ENCODE results near the gene CDKN2B. TPM values are rescaled to one million over a fixed set of nuclear protein-coding genes. Genes with fewer than 3 reads are reported as not detected.

CDKN2B gene
- total RNA-seq, 1 experiment from 2014 or later = 9.8 TPM

DNA sequence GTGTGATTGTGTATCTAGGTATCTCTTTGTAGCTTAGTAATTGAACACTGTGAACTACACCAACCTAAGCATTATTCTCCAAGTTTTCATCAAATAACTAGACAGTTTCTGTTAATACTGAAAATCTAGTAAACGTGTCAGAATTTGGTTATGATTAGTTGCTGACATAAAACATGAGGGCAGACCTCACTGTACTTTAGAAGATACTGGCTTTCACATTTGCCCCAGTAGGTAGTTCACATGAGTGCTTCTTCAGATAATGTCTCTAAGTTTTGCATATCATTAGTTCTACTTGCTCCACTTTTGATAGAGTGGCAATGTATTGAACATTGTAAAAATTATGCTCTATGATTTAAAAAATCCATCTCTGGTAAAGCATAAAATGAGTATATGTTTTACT, 7.1 kb downstream of the CDKN2B start:
- ChIA-PET CTCF (interaction anchor here (1.2 kb wide), 1 partner anchor 117 kb away, joined by 3 read pairs; no protein-coding TSS in a partner anchor), RAD21 (ENCODE audit: low non-redundant PET in 1 of 2, low total read pairs in 2 of 2, uncharacterized antibody in 2 of 2, unreplicated experiment in 2 of 2) (no interaction called here), POLR2A (no interaction called here)
- H3K4me2 ChIP-seq (ENCODE audit: low read length) = no peak overlapping the region
- intact Hi-C loops (cut with micrococcal nuclease) = no loop called here
- TF ChIP-seq SIN3A (IDR thresholded peaks at IDR 0.05; ENCODE audit: low read depth) (no peak), POLR2AphosphoS5 (IDR thresholded peaks at IDR 0.05; ENCODE audit: low read depth, low read length) (no peak), EGR1 (IDR thresholded peaks at IDR 0.05; ENCODE audit: low read depth) (no peak), ELF1 (IDR thresholded peaks at IDR 0.05; ENCODE audit: borderline replicate concordance, low read depth) (no peak), POLR2A (IDR thresholded peaks at IDR 0.05; ENCODE audit: borderline replicate concordance, extremely low read depth, insufficient read depth, insufficient read length) (no peak), FOSL1 (IDR thresholded peaks at IDR 0.05; ENCODE audit: low read depth) (no peak), YY1 (IDR thresholded peaks at IDR 0.05; ENCODE audit: extremely low read depth, insufficient replicate concordance, low read depth, low read length) (no peak), CBX3 (IDR thresholded peaks at IDR 0.05; ENCODE audit: low read depth) (no peak), JUND (IDR thresholded peaks at IDR 0.05) (no peak), EZH2 (IDR thresholded peaks at IDR 0.05) (no peak)
- TF ChIP-seq, protein P1, sequence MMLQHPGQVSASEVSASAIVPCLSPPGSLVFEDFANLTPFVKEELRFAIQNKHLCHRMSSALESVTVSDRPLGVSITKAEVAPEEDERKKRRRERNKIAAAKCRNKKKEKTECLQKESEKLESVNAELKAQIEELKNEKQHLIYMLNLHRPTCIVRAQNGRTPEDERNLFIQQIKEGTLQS (IDR thresholded peaks at IDR 0.05) = no peak
- TF ChIP-seq, protein P2, sequence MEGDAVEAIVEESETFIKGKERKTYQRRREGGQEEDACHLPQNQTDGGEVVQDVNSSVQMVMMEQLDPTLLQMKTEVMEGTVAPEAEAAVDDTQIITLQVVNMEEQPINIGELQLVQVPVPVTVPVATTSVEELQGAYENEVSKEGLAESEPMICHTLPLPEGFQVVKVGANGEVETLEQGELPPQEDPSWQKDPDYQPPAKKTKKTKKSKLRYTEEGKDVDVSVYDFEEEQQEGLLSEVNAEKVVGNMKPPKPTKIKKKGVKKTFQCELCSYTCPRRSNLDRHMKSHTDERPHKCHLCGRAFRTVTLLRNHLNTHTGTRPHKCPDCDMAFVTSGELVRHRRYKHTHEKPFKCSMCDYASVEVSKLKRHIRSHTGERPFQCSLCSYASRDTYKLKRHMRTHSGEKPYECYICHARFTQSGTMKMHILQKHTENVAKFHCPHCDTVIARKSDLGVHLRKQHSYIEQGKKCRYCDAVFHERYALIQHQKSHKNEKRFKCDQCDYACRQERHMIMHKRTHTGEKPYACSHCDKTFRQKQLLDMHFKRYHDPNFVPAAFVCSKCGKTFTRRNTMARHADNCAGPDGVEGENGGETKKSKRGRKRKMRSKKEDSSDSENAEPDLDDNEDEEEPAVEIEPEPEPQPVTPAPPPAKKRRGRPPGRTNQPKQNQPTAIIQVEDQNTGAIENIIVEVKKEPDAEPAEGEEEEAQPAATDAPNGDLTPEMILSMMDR (IDR thresholded peaks at IDR 0.05 in 2 of 3, conservative IDR thresholded peaks at IDR 0.05 in 1 of 3; ENCODE audit: borderline replicate concordance in 1 of 3, insufficient read depth in 1 of 3, low read depth in 2 of 3, low read length in 2 of 3) = no peak
- TF ChIP-seq, protein P3, sequence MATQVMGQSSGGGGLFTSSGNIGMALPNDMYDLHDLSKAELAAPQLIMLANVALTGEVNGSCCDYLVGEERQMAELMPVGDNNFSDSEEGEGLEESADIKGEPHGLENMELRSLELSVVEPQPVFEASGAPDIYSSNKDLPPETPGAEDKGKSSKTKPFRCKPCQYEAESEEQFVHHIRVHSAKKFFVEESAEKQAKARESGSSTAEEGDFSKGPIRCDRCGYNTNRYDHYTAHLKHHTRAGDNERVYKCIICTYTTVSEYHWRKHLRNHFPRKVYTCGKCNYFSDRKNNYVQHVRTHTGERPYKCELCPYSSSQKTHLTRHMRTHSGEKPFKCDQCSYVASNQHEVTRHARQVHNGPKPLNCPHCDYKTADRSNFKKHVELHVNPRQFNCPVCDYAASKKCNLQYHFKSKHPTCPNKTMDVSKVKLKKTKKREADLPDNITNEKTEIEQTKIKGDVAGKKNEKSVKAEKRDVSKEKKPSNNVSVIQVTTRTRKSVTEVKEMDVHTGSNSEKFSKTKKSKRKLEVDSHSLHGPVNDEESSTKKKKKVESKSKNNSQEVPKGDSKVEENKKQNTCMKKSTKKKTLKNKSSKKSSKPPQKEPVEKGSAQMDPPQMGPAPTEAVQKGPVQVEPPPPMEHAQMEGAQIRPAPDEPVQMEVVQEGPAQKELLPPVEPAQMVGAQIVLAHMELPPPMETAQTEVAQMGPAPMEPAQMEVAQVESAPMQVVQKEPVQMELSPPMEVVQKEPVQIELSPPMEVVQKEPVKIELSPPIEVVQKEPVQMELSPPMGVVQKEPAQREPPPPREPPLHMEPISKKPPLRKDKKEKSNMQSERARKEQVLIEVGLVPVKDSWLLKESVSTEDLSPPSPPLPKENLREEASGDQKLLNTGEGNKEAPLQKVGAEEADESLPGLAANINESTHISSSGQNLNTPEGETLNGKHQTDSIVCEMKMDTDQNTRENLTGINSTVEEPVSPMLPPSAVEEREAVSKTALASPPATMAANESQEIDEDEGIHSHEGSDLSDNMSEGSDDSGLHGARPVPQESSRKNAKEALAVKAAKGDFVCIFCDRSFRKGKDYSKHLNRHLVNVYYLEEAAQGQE (IDR thresholded peaks at IDR 0.05; ENCODE audit: low read depth) = no peak
- H3K27me3 ChIP-seq (ENCODE audit: insufficient read depth, low read length) = no peaks in the 10 kb centered on the region
- no peak overlapping the region for H3K9ac ChIP-seq (ENCODE audit: low read length)
- H3K79me2 ChIP-seq (ENCODE audit: insufficient read depth, low read length) = peaks cover 8% of the 10 kb centered on the region; the same call in 1 of the 2 replicates
- no peaks in the 10 kb centered on the region for H3K9me2 ChIP-seq (ENCODE audit: insufficient read depth)
- no peaks in the 10 kb centered on the region for H3K36me3 ChIP-seq (ENCODE audit: control insufficient read depth in 1 of 2, insufficient read depth in 2 of 2, low read length in 2 of 2)
- H4K20me1 ChIP-seq (ENCODE audit: insufficient read depth) = no peaks in the 10 kb centered on the region
- BruUV-seq (replicated peaks) = no TSS peak
- DNase-seq (ENCODE audit: low read depth, low spot score) (no peak), ATAC-seq (no peak)
- no peaks in the 10 kb centered on the region for H3K9me3 ChIP-seq (ENCODE audit: control insufficient read depth in 1 of 2, insufficient read depth in 1 of 2, low read depth in 1 of 2, low read length in 2 of 2)
- H3K27ac ChIP-seq (ENCODE audit: low read depth, low read length) = no peak overlapping the region
- H2AFZ ChIP-seq (ENCODE audit: low read depth, low read length, poor library complexity, severe bottlenecking) = no peak overlapping the region
- H3K4me3 ChIP-seq (replicated peaks in 1 of 2; ENCODE audit: low read depth in 1 of 2, low read length in 2 of 2) = no peak overlapping the region
- H3K4me1 ChIP-seq (ENCODE audit: control insufficient read depth in 1 of 2, insufficient read depth in 2 of 2, low read length in 2 of 2) = no peaks in the 10 kb centered on the region
